Measurements from ENCODE around the gene PRRG2.

The PRRG2 gene

GRCh38 chr19:49557641-49558325, 23.3 kb upstream of the PRRG2 start:
- no peak for DNase-seq (ENCODE audit: low read depth in 2 of 2)

GRCh38 chr19:49558591-49558990, 22.5 kb upstream of the PRRG2 start:
- DNase-seq (ENCODE audit: low read depth in 2 of 2), result no peak

GRCh38 chr19:49559443-49559842, 21.7 kb upstream of the PRRG2 start:
- no peak for DNase-seq (ENCODE audit: low read depth in 2 of 2)

GRCh38 chr19:49559928-49560327, 21.2 kb upstream of the PRRG2 start:
- no peak for DNase-seq (ENCODE audit: low read depth in 2 of 2)

- DNase-seq (ENCODE audit: low read depth in 2 of 2), result no peak
Measured at GRCh38 chr19:49560358-49560900, 20.7 kb upstream of the PRRG2 start.

GRCh38 chr19:49564616-49565045, 16.5 kb upstream of the PRRG2 start:
- no peak for DNase-seq (ENCODE audit: low read depth in 2 of 2)

- DNase-seq (ENCODE audit: low read depth in 2 of 2), result no peak
Measured at GRCh38 chr19:49565261-49565660, 15.9 kb upstream of the PRRG2 start.

- no peak for DNase-seq (ENCODE audit: low read depth in 2 of 2)
Measured at GRCh38 chr19:49566302-49566701, 14.8 kb upstream of the PRRG2 start.

- peak in 1 of 2 donors; percentile 38 for DNase-seq (ENCODE audit: low read depth in 2 of 2)
Measured at GRCh38 chr19:49567861-49568441, 13.2 kb upstream of the PRRG2 start.

GRCh38 chr19:49570138-49570856, 10.8 kb upstream of the PRRG2 start:
- no peak for DNase-seq (ENCODE audit: low read depth in 2 of 2)

GRCh38 chr19:49570997-49571676, 10.0 kb upstream of the PRRG2 start:
- DNase-seq (ENCODE audit: low read depth in 2 of 2), result no peak

- DNase-seq (ENCODE audit: low read depth in 2 of 2), result no peak
Measured at GRCh38 chr19:49573009-49573408, 8.1 kb upstream of the PRRG2 start.

GRCh38 chr19:49573425-49573824, 7.7 kb upstream of the PRRG2 start:
- DNase-seq (ENCODE audit: low read depth in 2 of 2), result no peak

- no peak for DNase-seq (ENCODE audit: low read depth in 2 of 2)
Measured at GRCh38 chr19:49574206-49574755, 6.8 kb upstream of the PRRG2 start.

GRCh38 chr19:49579193-49579592, 1.9 kb upstream of the PRRG2 start:
- DNase-seq (ENCODE audit: low read depth in 2 of 2), result no peak

- DNase-seq (ENCODE audit: low read depth in 2 of 2), result no peak
Measured at GRCh38 chr19:49579947-49580263, 1.2 kb upstream of the PRRG2 start.

- peak; percentile 89 to 93 for DNase-seq (ENCODE audit: low read depth in 2 of 2)
Measured at GRCh38 chr19:49580264-49581006, 681 bp upstream of the PRRG2 start, which contains the start of gene NOSIP. Gene NOSIP, minus strand, starts transcription at chr19:49580556. Its CDS starts 19,865 bp downstream, at chr19:49560691.

GRCh38 chr19:49583239-49583638, 2.1 kb downstream of the PRRG2 start:
- no peak for DNase-seq (ENCODE audit: low read depth in 2 of 2)

GRCh38 chr19:49585023-49585422, 3.9 kb downstream of the PRRG2 start:
- DNase-seq (ENCODE audit: low read depth in 2 of 2), result no peak

GRCh38 chr19:49587227-49587626, 6.1 kb downstream of the PRRG2 start:
- no peak for DNase-seq (ENCODE audit: low read depth in 2 of 2)

All from activated CD8-positive, alpha-beta memory T cell treated with anti-CD3 and anti-CD28 coated beads for 4 hours (primary cell).